ENCODE data around the gene HIVEP3. TPM values are rescaled to one million over a fixed set of nuclear protein-coding genes. Genes with fewer than 3 reads are reported as not detected.

Gene HIVEP3
- total and polyA plus RNA-seq, 2 of the 13 experiments (the other 11 are each of a cell fraction or from before 2014, with no cell fraction given): 0.05 TPM; not detected in 1

GRCh38 chr1:41804176-41804575, 114.5 kb downstream of the HIVEP3 start:
- H2AFZ ChIP-seq (ENCODE audit: low read length): no peak overlapping the region
- CTCF ChIA-PET (ENCODE audit: low intra/inter-chr PET ratio, low total read pairs): no interaction called here
- no peak for TF ChIP-seq CAMTA2 (CRISPR knock-in tag; IDR thresholded peaks at IDR 0.05; ENCODE audit: borderline replicate concordance)
- TF ChIP-seq CHD4 (IDR thresholded peaks at IDR 0.05; ENCODE audit: borderline replicate concordance, low read length): no peak
- no peak for TF ChIP-seq SMAD3 (CRISPR knock-in tag; IDR thresholded peaks at IDR 0.05)
- 0 out of 2 replicates have a peak, but pooled peaks have one; percentile 10 for TF ChIP-seq ZNF629 (CRISPR knock-in tag; conservative IDR thresholded peaks at IDR 0.05)
- in situ Hi-C loops (cut with HindIII; ENCODE audit: extremely low pct_ligation_motif_present, low pct_unique_long_range_greater_than_20kb): no loop called here
- no peak overlapping the region for H3K27ac ChIP-seq (ENCODE audit: extremely low read length, insufficient read depth, low read length)
- H3K4me3 ChIP-seq (replicated peaks in 1 of 3; ENCODE audit: insufficient read depth in 1 of 3, low read depth in 2 of 3, low read length in 3 of 3): no peak overlapping the region
- no peaks in the 10 kb centered on the region for H3K36me3 ChIP-seq (replicated peaks in 1 of 2; ENCODE audit: control insufficient read depth in 1 of 2, insufficient read depth in 2 of 2, low read length in 2 of 2)
- WGBS (ENCODE audit: low lambda C conversion rate): 7% methylated on average over 5 of the region's 5 CpGs
- H4K20me1 ChIP-seq (ENCODE audit: insufficient read depth, low read length): no peaks in the 10 kb centered on the region
- no peaks in the 10 kb centered on the region for H3K4me1 ChIP-seq (ENCODE audit: insufficient read depth, low read length)
- H3K27me3 ChIP-seq (ENCODE audit: control insufficient read depth in 1 of 2, insufficient read depth in 2 of 2, low read length in 2 of 2): no peaks in the 10 kb centered on the region; a peak in 1 of 5 replicates
- POLR2A ChIA-PET: no interaction called here
- intact Hi-C loops (cut with micrococcal nuclease; ENCODE audit: unreplicated experiment): no loop called here
- H3K79me2 ChIP-seq (ENCODE audit: insufficient read depth, low read length): no peaks in the 10 kb centered on the region
- no peak overlapping the region for H3K4me2 ChIP-seq (ENCODE audit: low read depth, low read length)
- no TSS peak for BruUV-seq (replicated peaks)
- no peaks in the 10 kb centered on the region for H3K9me3 ChIP-seq (ENCODE audit: low read length)
- no peak for DNase-seq (ENCODE audit: low spot score)
- no peak overlapping the region for H3K9ac ChIP-seq (ENCODE audit: insufficient read depth, low read depth, low read length)
- FAIRE-seq: no peak
- no peak for ATAC-seq

GRCh38 chr1:41803656-41804055, 115.1 kb downstream of the HIVEP3 start:
- in situ Hi-C loops (cut with HindIII; ENCODE audit: extremely low pct_ligation_motif_present, low pct_unique_long_range_greater_than_20kb) (no loop called here), intact Hi-C loops (cut with micrococcal nuclease; ENCODE audit: unreplicated experiment) (no loop called here)
- POLR2A ChIA-PET: no interaction called here
- Histone ChIP-seq H3K4me2 (ENCODE audit: low read depth, low read length) (no peak overlapping the region), H3K79me2 (ENCODE audit: insufficient read depth, low read length) (no peaks in the 10 kb centered on the region), H4K20me1 (ENCODE audit: insufficient read depth, low read length) (no peaks in the 10 kb centered on the region), H3K36me3 (replicated peaks in 1 of 2; ENCODE audit: control insufficient read depth in 1 of 2, insufficient read depth in 2 of 2, low read length in 2 of 2) (no peaks in the 10 kb centered on the region), H2AFZ (ENCODE audit: low read length) (no peak overlapping the region), H3K9me3 (ENCODE audit: low read length) (no peaks in the 10 kb centered on the region), H3K27me3 (ENCODE audit: control insufficient read depth in 1 of 2, insufficient read depth in 2 of 2, low read length in 2 of 2) (no peaks in the 10 kb centered on the region; a peak in 1 of 5 replicates), H3K9ac (ENCODE audit: insufficient read depth, low read depth, low read length) (no peak overlapping the region), H3K27ac (ENCODE audit: extremely low read length, insufficient read depth, low read length) (no peak overlapping the region), H3K4me1 (ENCODE audit: insufficient read depth, low read length) (no peaks in the 10 kb centered on the region), H3K4me3 (replicated peaks in 1 of 3; ENCODE audit: insufficient read depth in 1 of 3, low read depth in 2 of 3, low read length in 3 of 3) (no peak overlapping the region)
- BruUV-seq (replicated peaks): no TSS peak
- no peak for FAIRE-seq
- CTCF ChIA-PET (ENCODE audit: low intra/inter-chr PET ratio, low total read pairs): no interaction called here
- ATAC-seq: no peak
- no peak for DNase-seq (ENCODE audit: low spot score)
- 6% methylated on average over 4 of the region's 4 CpGs for WGBS (ENCODE audit: low lambda C conversion rate)
- TF ChIP-seq PREB (CRISPR knock-in tag; IDR thresholded peaks at IDR 0.05) (no peak), ZNF160 (CRISPR knock-in tag; IDR thresholded peaks at IDR 0.05) (no peak), LBX2 (CRISPR knock-in tag; IDR thresholded peaks at IDR 0.05; ENCODE audit: borderline replicate concordance) (no peak), ZBTB40 (IDR thresholded peaks at IDR 0.05) (no peak), ZBTB40 (CRISPR knock-in tag; IDR thresholded peaks at IDR 0.05) (no peak)

Measured in HepG2 (cell line).